Vagina (tissue), 2 donors: ENCODE measurements around the gene DOCK7.

Experiments
- POLR2A ChIP-seq, 2 donors: fragments of 450-650 bp; IDR thresholded peaks; one replicate each; pipeline ENCODE4 v1.6.1; 2017; ENCODE audit warnings: antibody characterized with exemption in 2 of 2, mild to moderate bottlenecking in 2 of 2, moderate library complexity in 2 of 2
- TF ChIP-seq, protein P1 (sequence below), 3 experiments: fragments of 450-650 bp in 2 of 3; fragments of 200-600 bp in 1 of 3; sonication (generic) in 1 of 3; IDR thresholded peaks; one replicate each; pipeline ENCODE4 v1.5.1; 2017 to 2019; ENCODE audit warnings: antibody characterized with exemption in 3 of 3, mild to moderate bottlenecking in 2 of 3, moderate library complexity in 2 of 3

DNA sequence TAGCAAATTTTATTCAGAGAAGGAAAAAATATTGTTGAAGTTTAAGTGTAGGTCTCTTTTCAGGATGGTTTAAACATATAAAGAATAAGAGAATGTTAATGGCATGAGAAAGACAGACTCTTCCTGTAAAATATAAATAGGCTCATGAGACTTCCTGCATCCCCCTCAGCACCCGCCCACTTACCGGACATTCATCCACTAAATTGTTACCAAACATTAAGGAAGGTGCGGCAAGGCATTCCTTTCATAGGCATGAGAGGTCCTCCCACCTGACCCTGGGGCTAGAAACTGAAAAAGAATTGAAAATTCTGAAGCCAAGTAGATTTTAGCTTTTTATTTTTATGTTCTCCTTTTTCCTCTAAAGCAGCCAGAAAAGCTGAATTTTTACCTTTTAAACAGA is 261.9 kb downstream of the DOCK7 start:
- TF ChIP-seq, protein P1, sequence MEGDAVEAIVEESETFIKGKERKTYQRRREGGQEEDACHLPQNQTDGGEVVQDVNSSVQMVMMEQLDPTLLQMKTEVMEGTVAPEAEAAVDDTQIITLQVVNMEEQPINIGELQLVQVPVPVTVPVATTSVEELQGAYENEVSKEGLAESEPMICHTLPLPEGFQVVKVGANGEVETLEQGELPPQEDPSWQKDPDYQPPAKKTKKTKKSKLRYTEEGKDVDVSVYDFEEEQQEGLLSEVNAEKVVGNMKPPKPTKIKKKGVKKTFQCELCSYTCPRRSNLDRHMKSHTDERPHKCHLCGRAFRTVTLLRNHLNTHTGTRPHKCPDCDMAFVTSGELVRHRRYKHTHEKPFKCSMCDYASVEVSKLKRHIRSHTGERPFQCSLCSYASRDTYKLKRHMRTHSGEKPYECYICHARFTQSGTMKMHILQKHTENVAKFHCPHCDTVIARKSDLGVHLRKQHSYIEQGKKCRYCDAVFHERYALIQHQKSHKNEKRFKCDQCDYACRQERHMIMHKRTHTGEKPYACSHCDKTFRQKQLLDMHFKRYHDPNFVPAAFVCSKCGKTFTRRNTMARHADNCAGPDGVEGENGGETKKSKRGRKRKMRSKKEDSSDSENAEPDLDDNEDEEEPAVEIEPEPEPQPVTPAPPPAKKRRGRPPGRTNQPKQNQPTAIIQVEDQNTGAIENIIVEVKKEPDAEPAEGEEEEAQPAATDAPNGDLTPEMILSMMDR (IDR thresholded peaks at IDR 0.05) = no peak
- no peak for TF ChIP-seq POLR2A (IDR thresholded peaks at IDR 0.05)
